ENCODE data around the gene RAB3C. TPM values are rescaled to one million over a fixed set of nuclear protein-coding genes. Genes with fewer than 3 reads are reported as not detected.
A peak's percentile ranks its signal among the peaks of the same experiment; 100 is the strongest.

The RAB3C gene
- polyA plus RNA-seq, 1 donor (not counting 4 experiments of a cell fraction or from before 2014, with no cell fraction given): not detected

GRCh38 chr5:58579781-58580180 is 3.1 kb upstream of the RAB3C start:
- Histone ChIP-seq H3K36me3 (ENCODE audit: control insufficient read depth in 2 of 2, extremely low read depth in 1 of 2, insufficient read depth in 2 of 2, low read length in 2 of 2) (no peaks in the 10 kb centered on the region), H4K20me1 (ENCODE audit: control insufficient read depth, extremely low read depth, insufficient read depth, low read length) (no peaks in the 10 kb centered on the region), H3K79me2 (ENCODE audit: control insufficient read depth, insufficient read depth, low read length) (no peaks in the 10 kb centered on the region), H3K4me3 (ENCODE audit: control insufficient read depth in 2 of 3, extremely low read depth in 1 of 3, insufficient read depth in 2 of 3, low read depth in 1 of 3, low read length in 3 of 3) (no peak overlapping the region), H2AFZ (ENCODE audit: control insufficient read depth, low read length) (no peak overlapping the region), H3K27me3 (ENCODE audit: control insufficient read depth, extremely low read depth, insufficient read depth, low read length) (peaks cover 21% of the 10 kb centered on the region), H3K4me2 (ENCODE audit: control insufficient read depth, extremely low read depth, insufficient read depth, low read depth, low read length) (no peak overlapping the region), H3K4me1 (ENCODE audit: control insufficient read depth, extremely low read depth, insufficient read depth, low read length) (peaks cover 10% of the 10 kb centered on the region), H3K9me3 (ENCODE audit: control insufficient read depth, low read depth, low read length) (no peaks in the 10 kb centered on the region), H3K9ac (ENCODE audit: control insufficient read depth, extremely low read depth, insufficient read depth, low read length) (no peak overlapping the region), H3K27ac (ENCODE audit: control insufficient read depth, insufficient read depth, low read length) (no peak overlapping the region), H3K9me1 (ENCODE audit: control insufficient read depth, extremely low read depth, insufficient read depth, low read length) (no peaks in the 10 kb centered on the region)
- FAIRE-seq (no peak), DNase-seq (ENCODE audit: low read depth, low spot score) (no peak)
- no peak for TF ChIP-seq CTCF (optimal IDR thresholded peaks at IDR 0.05 in 1 of 3, IDR thresholded peaks at IDR 0.05 in 1 of 3, conservative IDR thresholded peaks at IDR 0.05 in 1 of 3; ENCODE audit: extremely low read depth in 1 of 3, insufficient read depth in 2 of 3, low read length in 3 of 3)
- no peak for TF ChIP-seq EZH2 (IDR thresholded peaks at IDR 0.05; ENCODE audit: low read length)
- dilution Hi-C loops (cut with MboI; ENCODE audit: extremely low pct_ligation_motif_present, low sequenced_read_pairs): no loop called here

DNA sequence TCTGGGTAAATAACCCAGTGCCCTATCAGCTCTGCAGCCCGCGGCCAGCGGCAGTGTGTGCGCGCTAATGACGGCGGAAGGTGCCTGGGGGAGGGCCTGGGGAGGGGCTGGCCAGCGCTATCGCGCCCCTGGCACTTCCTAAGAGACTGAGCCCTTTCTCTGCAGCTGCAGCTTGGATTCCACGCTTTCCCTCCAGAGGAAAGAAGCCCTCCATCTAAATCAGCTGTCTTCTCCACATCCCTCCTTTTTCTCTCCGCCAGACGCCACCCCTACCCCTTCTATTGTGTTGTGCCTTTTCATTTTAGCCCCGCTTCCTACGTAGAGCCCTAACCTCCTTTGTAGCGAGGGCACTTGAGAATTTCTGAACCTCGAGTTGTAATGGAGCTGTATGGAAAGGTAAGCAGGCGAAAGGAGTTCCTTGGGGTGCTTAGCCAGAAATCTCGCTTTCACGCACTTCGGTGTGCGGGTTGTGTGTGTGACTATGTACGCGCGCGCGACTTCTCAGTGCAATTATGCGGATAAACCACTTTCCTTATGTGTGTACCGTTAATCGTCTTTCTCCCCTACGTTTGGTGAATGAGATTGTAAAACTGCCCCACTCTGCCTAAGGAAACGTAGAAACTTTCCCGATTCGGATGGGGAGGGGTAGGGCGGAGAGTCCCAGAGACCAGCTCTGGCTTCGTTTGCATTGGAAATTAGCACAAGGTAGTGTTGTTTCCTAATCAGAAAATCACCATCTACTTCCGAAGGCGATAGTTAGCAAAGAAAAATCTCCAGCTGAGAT is 664 bp upstream of the RAB3C start:
- no peaks in the 10 kb centered on the region for H3K36me3 ChIP-seq (ENCODE audit: control insufficient read depth in 2 of 2, extremely low read depth in 1 of 2, insufficient read depth in 2 of 2, low read length in 2 of 2)
- H3K4me1 ChIP-seq (ENCODE audit: control insufficient read depth, extremely low read depth, insufficient read depth, low read length): peaks cover 10% of the 10 kb centered on the region
- H3K4me2 ChIP-seq (ENCODE audit: control insufficient read depth, extremely low read depth, insufficient read depth, low read depth, low read length): peak overlapping the region; percentile 90
- FAIRE-seq: no peak
- peak overlapping the region; percentile 35 to 73 (median 71) for H3K4me3 ChIP-seq (ENCODE audit: control insufficient read depth in 2 of 3, extremely low read depth in 1 of 3, insufficient read depth in 2 of 3, low read depth in 1 of 3, low read length in 3 of 3)
- H3K9ac ChIP-seq (ENCODE audit: control insufficient read depth, extremely low read depth, insufficient read depth, low read length): no peak overlapping the region
- no peak overlapping the region for H3K27ac ChIP-seq (ENCODE audit: control insufficient read depth, insufficient read depth, low read length)
- peaks cover 21% of the 10 kb centered on the region for H3K27me3 ChIP-seq (ENCODE audit: control insufficient read depth, extremely low read depth, insufficient read depth, low read length)
- H2AFZ ChIP-seq (ENCODE audit: control insufficient read depth, low read length): peak overlapping the region; percentile 90
- dilution Hi-C loops (cut with MboI; ENCODE audit: extremely low pct_ligation_motif_present, low sequenced_read_pairs): no loop called here
- DNase-seq (ENCODE audit: low read depth, low spot score): no peak
- no peaks in the 10 kb centered on the region for H3K79me2 ChIP-seq (ENCODE audit: control insufficient read depth, insufficient read depth, low read length)
- H3K9me1 ChIP-seq (ENCODE audit: control insufficient read depth, extremely low read depth, insufficient read depth, low read length): no peaks in the 10 kb centered on the region
- no peaks in the 10 kb centered on the region for H4K20me1 ChIP-seq (ENCODE audit: control insufficient read depth, extremely low read depth, insufficient read depth, low read length)
- TF ChIP-seq CTCF (optimal IDR thresholded peaks at IDR 0.05 in 1 of 3, IDR thresholded peaks at IDR 0.05 in 1 of 3, conservative IDR thresholded peaks at IDR 0.05 in 1 of 3; ENCODE audit: extremely low read depth in 1 of 3, insufficient read depth in 2 of 3, low read length in 3 of 3) (no peak), EZH2 (IDR thresholded peaks at IDR 0.05; ENCODE audit: low read length) (no peak)
- no peaks in the 10 kb centered on the region for H3K9me3 ChIP-seq (ENCODE audit: control insufficient read depth, low read depth, low read length)
